ENCODE results near the gene PROCA1. TPM values are rescaled to one million over a fixed set of nuclear protein-coding genes. Genes with fewer than 3 reads are reported as not detected.
A peak's percentile ranks its signal among the peaks of the same experiment; 100 is the strongest.

The PROCA1 gene
- total and polyA plus RNA-seq, 2 donors from 2014 or later: 3.4 to 3.5 TPM

- peaks cover 4 to 23% (median 10%) of the 10 kb centered on the region in 3 donors for H3K36me3 ChIP-seq (ENCODE audit: control insufficient read depth in 2 of 3, insufficient read depth in 3 of 3, low read length in 3 of 3)
- peak overlapping the region; percentile 92 to 97 (median 96) for H3K4me3 ChIP-seq (ENCODE audit: low read length in 3 of 3)
- H3K27me3 ChIP-seq (ENCODE audit: control insufficient read depth, insufficient read depth, low read length): no peaks in the 10 kb centered on the region
- H3K27ac ChIP-seq (ENCODE audit: low read depth in 2 of 2, low read length in 2 of 2): peak overlapping the region; percentile 95 to 96
- H3K9ac ChIP-seq (ENCODE audit: low read length in 3 of 3): peak overlapping the region; percentile 92 to 98 (median 98)
- intact Hi-C loops (cut with DNase I): no loop called here
- H3K9me3 ChIP-seq (ENCODE audit: control insufficient read depth in 2 of 3, insufficient read depth in 1 of 3, low read length in 3 of 3): no peaks in the 10 kb centered on the region
- no peak for TF ChIP-seq CTCF (IDR thresholded peaks at IDR 0.05; ENCODE audit: borderline replicate concordance, extremely low read depth, insufficient read depth)
- H3K4me1 ChIP-seq (ENCODE audit: control insufficient read depth in 2 of 3, insufficient read depth in 2 of 3, low read depth in 1 of 3, low read length in 3 of 3): peaks cover 0 to 45% (median 31%) of the 10 kb centered on the region in 3 donors
- no peak for FAIRE-seq
- peak; percentile 66 to 91 (median 87) for DNase-seq
These were observed 32.6 kb upstream of the PROCA1 start for GRCh38 chr17:28744104-28744971.

DNA sequence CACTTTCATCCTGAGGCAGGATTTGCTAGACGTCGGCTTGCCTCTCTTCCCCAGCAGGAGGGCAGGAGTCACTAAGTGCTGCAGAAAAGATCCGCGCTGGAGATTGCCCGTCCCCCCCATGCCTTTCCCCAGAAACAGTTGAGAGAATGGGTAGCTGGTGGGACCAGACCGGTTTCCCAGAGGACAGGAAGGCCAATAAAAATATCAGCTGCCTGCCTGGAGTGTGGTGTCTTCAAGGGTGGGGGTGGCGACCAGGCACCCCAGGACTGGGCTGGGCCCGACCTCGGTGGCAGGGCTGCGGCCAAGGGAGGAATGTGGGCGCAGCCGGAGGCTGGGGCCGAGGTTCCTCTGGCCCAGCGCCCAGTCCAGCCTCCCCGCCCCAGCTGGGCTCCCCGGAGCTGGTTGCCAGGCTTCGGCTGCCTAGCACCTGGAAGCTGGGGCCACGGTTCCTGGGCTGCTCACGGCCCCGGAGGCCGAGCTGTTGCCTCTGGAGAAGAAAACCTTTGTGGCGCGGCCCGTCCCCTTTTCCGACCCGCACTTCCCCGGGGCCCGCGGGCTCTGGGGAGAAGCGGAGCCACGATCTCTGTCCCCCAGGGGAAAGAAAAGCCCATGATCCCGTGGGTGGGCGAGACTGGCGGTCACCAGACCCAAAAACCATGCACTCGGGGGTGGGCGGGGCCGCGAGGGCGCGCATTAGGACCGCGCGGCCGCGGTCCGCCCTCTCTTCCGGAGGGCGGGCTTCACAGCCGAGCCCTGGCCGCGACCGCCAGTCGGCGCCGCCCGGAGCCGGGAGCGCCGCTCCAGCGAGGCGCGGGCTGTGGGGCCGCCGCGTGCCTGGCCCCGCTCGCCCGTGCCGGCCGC is 31.8 kb upstream of the PROCA1 start, which contains the start of gene TRAF4:
Gene TRAF4, plus strand, starts transcription at position 769 of the 861 bp plus-strand sequence. CDS start 102 bp downstream, outside the sequence.
- TF ChIP-seq CTCF (IDR thresholded peaks at IDR 0.05; ENCODE audit: borderline replicate concordance, extremely low read depth, insufficient read depth): peak; percentile 25
- Histone ChIP-seq H3K4me3 (ENCODE audit: low read length in 3 of 3) (peak within 1 kb of the TSS; percentile 92 to 97 (median 96)), H3K27me3 (ENCODE audit: control insufficient read depth, insufficient read depth, low read length) (no peaks in the 10 kb centered on the region), H3K36me3 (ENCODE audit: control insufficient read depth in 2 of 3, insufficient read depth in 3 of 3, low read length in 3 of 3) (peaks cover 4 to 14% (median 5%) of the 10 kb centered on the region in 3 donors), H3K27ac (ENCODE audit: low read depth in 2 of 2, low read length in 2 of 2) (peak within 1 kb of the TSS; percentile 95 to 96), H3K9ac (ENCODE audit: low read length in 3 of 3) (peak within 1 kb of the TSS; percentile 92 to 98 (median 98)), H3K9me3 (ENCODE audit: control insufficient read depth in 2 of 3, insufficient read depth in 1 of 3, low read length in 3 of 3) (no peaks in the 10 kb centered on the region), H3K4me1 (ENCODE audit: control insufficient read depth in 2 of 3, insufficient read depth in 2 of 3, low read depth in 1 of 3, low read length in 3 of 3) (peaks cover 0 to 37% (median 28%) of the 10 kb centered on the region in 3 donors)
- no peak for FAIRE-seq
- DNase-seq: peak; percentile 86 to 96 (median 93)
- intact Hi-C loops (cut with DNase I): no loop called here

DNA sequence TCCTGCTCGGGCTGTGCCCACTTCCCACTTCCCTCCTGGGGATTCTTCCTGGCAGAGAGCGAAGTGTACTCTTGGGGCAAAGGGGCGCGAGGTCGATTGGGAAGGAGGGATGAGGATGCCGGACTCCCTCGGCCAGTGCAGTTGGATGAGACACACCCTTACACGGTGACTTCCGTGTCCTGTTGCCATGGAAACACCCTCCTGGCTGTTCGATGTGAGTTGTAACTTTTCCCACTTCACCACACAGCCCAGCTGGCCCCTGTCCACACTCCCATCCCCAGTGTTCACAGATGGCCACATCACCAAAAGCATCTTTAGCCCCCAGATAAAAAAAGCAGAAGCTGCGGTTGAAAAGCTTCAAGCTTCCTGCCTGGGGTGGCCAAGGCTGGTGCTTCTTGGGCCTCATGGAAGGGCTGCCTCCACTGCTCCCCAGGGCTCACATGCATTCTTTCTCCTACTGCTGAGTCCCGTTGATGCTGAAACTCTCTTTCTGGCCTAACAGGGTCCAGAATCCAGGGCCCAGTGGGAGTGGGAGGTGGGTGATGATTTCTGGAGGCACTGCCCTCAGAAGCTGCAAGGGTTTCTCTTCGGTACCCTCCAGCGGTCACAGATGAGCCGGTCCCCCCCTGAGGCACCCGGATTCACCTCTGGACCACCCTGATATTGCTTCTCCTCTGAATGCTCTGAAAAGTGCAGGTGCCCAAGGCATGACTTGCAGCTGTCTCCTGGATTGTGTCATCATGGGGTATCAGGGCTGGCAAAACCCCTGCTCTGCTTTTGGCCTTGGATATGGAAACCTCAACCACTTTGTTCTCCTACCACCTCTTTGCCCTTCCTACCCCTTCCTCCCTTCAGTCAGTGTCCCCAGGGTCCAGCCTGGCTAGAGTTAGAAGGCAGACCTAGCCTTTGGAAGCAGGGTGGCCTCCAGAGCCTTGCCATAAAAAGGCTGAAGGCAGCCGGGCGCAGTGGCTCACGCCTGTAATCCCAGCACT is 30.0 kb upstream of the PROCA1 start:
- no peak for TF ChIP-seq CTCF (IDR thresholded peaks at IDR 0.05; ENCODE audit: borderline replicate concordance, extremely low read depth, insufficient read depth)
- DNase-seq (peak in 2 of 5 donors; percentile 40 to 57), FAIRE-seq (no peak)
- no peaks in the 10 kb centered on the region for H3K27me3 ChIP-seq (ENCODE audit: control insufficient read depth, insufficient read depth, low read length)
- H3K9ac ChIP-seq (ENCODE audit: low read length in 3 of 3): no peak overlapping the region
- H3K9me3 ChIP-seq (ENCODE audit: control insufficient read depth in 2 of 3, insufficient read depth in 1 of 3, low read length in 3 of 3): no peaks in the 10 kb centered on the region
- peaks cover 0 to 19% (median 11%) of the 10 kb centered on the region in 3 donors for H3K4me1 ChIP-seq (ENCODE audit: control insufficient read depth in 2 of 3, insufficient read depth in 2 of 3, low read depth in 1 of 3, low read length in 3 of 3)
- H3K27ac ChIP-seq (ENCODE audit: low read depth in 2 of 2, low read length in 2 of 2): no peak overlapping the region
- intact Hi-C loops (cut with DNase I): no loop called here
- no peak overlapping the region for H3K4me3 ChIP-seq (ENCODE audit: low read length in 3 of 3)
- no peaks in the 10 kb centered on the region for H3K36me3 ChIP-seq (ENCODE audit: control insufficient read depth in 2 of 3, insufficient read depth in 3 of 3, low read length in 3 of 3)
